Spleen (tissue), 11 donors: ENCODE data around the gene PARVG. TPM values are rescaled to one million over a fixed set of nuclear protein-coding genes. Genes with fewer than 3 reads are reported as not detected.

ENCODE experiments used
- DNase-seq: peaks from one replicate; pipeline ENCODE4 v3.0.0-alpha.2; 2020
- H3K27ac ChIP-seq, 8 donors: fragments of 200-600 bp; sonication (generic) in 7 of 8; 1 replicate in 4 of 8; 2 replicates in 4 of 8; pipeline versions ENCODE4 v1.5.0 to v1.8.0; 2016 to 2021; ENCODE audit warnings: inconsistent platforms in 4 of 8, mild to moderate bottlenecking in 4 of 8, moderate library complexity in 1 of 8
- H3K27me3 ChIP-seq, 7 donors: fragments of 200-600 bp; sonication (generic) in 6 of 7; replicated peaks in 1 of 7; 1 replicate in 4 of 7; 2 replicates in 3 of 7; pipeline versions ENCODE4 v1.5.0 to v1.8.0; 2016 to 2021; ENCODE audit warnings: inconsistent platforms in 3 of 7, mild to moderate bottlenecking in 1 of 7
- H3K36me3 ChIP-seq, 6 donors: fragments of 200-600 bp; sonication (generic) in 5 of 6; 1 replicate in 4 of 6; 2 replicates in 2 of 6; pipeline versions ENCODE4 v1.5.0 to v1.8.0; 2016 to 2021; ENCODE audit warnings: inconsistent platforms in 2 of 6
- H3K4me1 ChIP-seq, 6 donors: fragments of 200-600 bp; sonication (generic) in 5 of 6; 1 replicate in 3 of 6; 2 replicates in 3 of 6; pipeline versions ENCODE4 v1.5.0 to v1.8.0; 2016 to 2021; ENCODE audit warnings: inconsistent platforms in 3 of 6
- H3K4me3 ChIP-seq, 8 donors: fragments of 200-600 bp; sonication (generic) in 7 of 8; 1 replicate in 4 of 8; 2 replicates in 4 of 8; pipeline versions ENCODE4 v1.5.0 to v1.8.0; 2016 to 2021; ENCODE audit warnings: inconsistent platforms in 4 of 8, mild to moderate bottlenecking in 4 of 8, moderate library complexity in 2 of 8
- H3K9me3 ChIP-seq, 8 donors: fragments of 200-600 bp; sonication (generic) in 7 of 8; 1 replicate in 4 of 8; 2 replicates in 4 of 8; pipeline versions ENCODE4 v1.5.0 to v1.8.0; 2016 to 2021; ENCODE audit warnings: inconsistent platforms in 4 of 8
- CTCF ChIP-seq, 11 experiments: fragments of 200-600 bp in 7 of 11; fragments of 450-650 bp in 4 of 11; sonication (generic) in 4 of 11; IDR thresholded peaks in 8 of 11; conservative IDR thresholded peaks in 3 of 11; 1 replicate in 7 of 11; 2 replicates in 4 of 11; pipeline versions ENCODE4 v1.4.0 to v1.8.0; 2016 to 2021; ENCODE audit warnings: antibody characterized with exemption in 11 of 11, inconsistent platforms in 4 of 11, mild to moderate bottlenecking in 1 of 11
- POLR2A ChIP-seq, 3 donors: fragments of 450-650 bp; IDR thresholded peaks; one replicate each; pipeline ENCODE4 v1.5.1; 2017; ENCODE audit warnings: antibody characterized with exemption in 3 of 3, mild to moderate bottlenecking in 1 of 3
- POLR2AphosphoS5 ChIP-seq, 3 donors: sonication (generic); formaldehyde crosslinking; IDR thresholded peaks; one replicate each; pipeline ENCODE4 v1.5.1; 2017; ENCODE audit warnings: antibody characterized with exemption in 3 of 3
- WGBS, 5 donors: extraction: QIAGEN DNeasy Blood & Tissue Kit in 3 of 5; methylation state at CpG; one replicate each; pipeline versions ENCODE4 v1.1.5 to v1.1.7; 2013 to 2018; 5-methylcytosine and 5-hydroxymethylcytosine counted together
- intact Hi-C: fragments of 100-400 bp; cut with DNase I; formaldehyde crosslinking; loops from one replicate; pipeline ENCODE4 v1.15.0; 2023; ENCODE audit warnings: low total_unique reads
- polyA plus RNA-seq, 3 donors: library from polyadenylated mRNA; stranded (reverse); fragments of 200-250 nt; gene quantifications; one replicate each; pipeline ENCODE4 v1.2.1, GENCODE V29; 2013
- total RNA-seq, 7 donors: library from RNA; depleted of rRNA in 3 of 7; stranded (reverse); fragments of >200 nt in 3 of 7; fragmentation: NEBNext Ultra II Directional in 4 of 7; extraction: Animal tissue kit (Norgen Biotek cat#: 25700) in 4 of 7; gene quantifications; one replicate each; pipeline versions ENCODE4 v1.1.0 to v1.2.1, GENCODE V29; 2016 to 2021
- donor health status: healthy with polysubstance abuse.
- donor health status: DM: no; HTN: no; CAD: no; lungs with moderate emphysema.
- donor health status: DM: no; HTN: no; CAD: no.
- donor health status: Bipolar disorder and iron deficiency.
- donor health status: healthy.
- donor health status: DM: no; HTN: no; CAD: no.
- donor health status: DM: yes; HTN: yes; CAD: no.

PARVG gene
- total and polyA plus RNA-seq, 10 donors: 118 to 226 (median 159) TPM

- intact Hi-C loops: no loop called here
- TF ChIP-seq CTCF (IDR thresholded peaks at IDR 0.05 in 8 of 11, conservative IDR thresholded peaks at IDR 0.05 in 3 of 11) (no peak), POLR2AphosphoS5 (IDR thresholded peaks at IDR 0.05) (peak in 1 of 3 donors; percentile 4), POLR2A (IDR thresholded peaks at IDR 0.05) (no peak)
- Histone ChIP-seq H3K27me3 (no peaks in the 10 kb centered on the region), H3K4me3 (no peak overlapping the region), H3K9me3 (peaks cover 0 to under 1% (median 0%) of the 10 kb centered on the region in 8 donors), H3K27ac (no peak overlapping the region), H3K4me1 (no peaks in the 10 kb centered on the region), H3K36me3 (peaks cover under 1 to 97% (median 17%) of the 10 kb centered on the region in 6 donors)
- no peak for DNase-seq
- 88 to 94% (median 88%) methylated on average over 4 of the region's 4 CpGs for WGBS, 5 donors
Observed at GRCh38 chr22:44143105-44143474, 37.6 kb upstream of the PARVG start.

GRCh38 chr22:44143579-44143978 is 37.1 kb upstream of the PARVG start:
- Histone ChIP-seq H3K36me3 (peaks cover 0 to 97% (median 15%) of the 10 kb centered on the region in 6 donors), H3K27me3 (no peaks in the 10 kb centered on the region), H3K4me1 (no peaks in the 10 kb centered on the region), H3K27ac (no peak overlapping the region), H3K4me3 (no peak overlapping the region), H3K9me3 (no peaks in the 10 kb centered on the region)
- DNase-seq: no peak
- TF ChIP-seq POLR2AphosphoS5 (IDR thresholded peaks at IDR 0.05): peak in 1 of 3 donors; percentile 17
- no peak for TF ChIP-seq POLR2A (IDR thresholded peaks at IDR 0.05)
- no peak for TF ChIP-seq CTCF (IDR thresholded peaks at IDR 0.05 in 8 of 11, conservative IDR thresholded peaks at IDR 0.05 in 3 of 11)
- intact Hi-C loops: no loop called here
- WGBS, 5 donors: 75 to 89% (median 87%) methylated on average over 6 to 9 of the region's 9 CpGs

- Histone ChIP-seq H3K9me3 (no peaks in the 10 kb centered on the region), H3K36me3 (peaks cover 0 to 97% (median 15%) of the 10 kb centered on the region in 6 donors), H3K4me3 (no peak overlapping the region), H3K4me1 (no peaks in the 10 kb centered on the region), H3K27me3 (no peaks in the 10 kb centered on the region), H3K27ac (no peak overlapping the region)
- TF ChIP-seq POLR2A (IDR thresholded peaks at IDR 0.05) (no peak), POLR2AphosphoS5 (IDR thresholded peaks at IDR 0.05) (no peak), CTCF (IDR thresholded peaks at IDR 0.05 in 8 of 11, conservative IDR thresholded peaks at IDR 0.05 in 3 of 11) (no peak)
- 92 to 96% (median 95%) methylated on average over 10 of the region's 10 CpGs for WGBS, 5 donors
- intact Hi-C loops: no loop called here
- DNase-seq: no peak
Observed at GRCh38 chr22:44144046-44144569, 36.6 kb upstream of the PARVG start.

- Histone ChIP-seq H3K27me3 (no peaks in the 10 kb centered on the region), H3K4me1 (no peaks in the 10 kb centered on the region), H3K36me3 (peaks cover 0 to 97% (median 16%) of the 10 kb centered on the region in 6 donors), H3K27ac (no peak overlapping the region), H3K9me3 (no peaks in the 10 kb centered on the region), H3K4me3 (no peak overlapping the region)
- DNase-seq: no peak
- TF ChIP-seq CTCF (IDR thresholded peaks at IDR 0.05 in 8 of 11, conservative IDR thresholded peaks at IDR 0.05 in 3 of 11): no peak
- no peak for TF ChIP-seq POLR2AphosphoS5 (IDR thresholded peaks at IDR 0.05)
- no peak for TF ChIP-seq POLR2A (IDR thresholded peaks at IDR 0.05)
- intact Hi-C loops: no loop called here
- WGBS, 5 donors: 67 to 92% (median 87%) methylated on average over 8 of the region's 8 CpGs
Observed at GRCh38 chr22:44145544-44145943, 35.2 kb upstream of the PARVG start.
